ENCODE results near the gene ACE.

Gene ACE

GRCh38 chr17:63514477-63514876 lies 37.6 kb downstream of the ACE start:
- H3K4me3 ChIP-seq (ENCODE audit: low read depth, low read length) = no peak overlapping the region
- no peak for TF ChIP-seq CTCF (IDR thresholded peaks at IDR 0.05; ENCODE audit: control insufficient read depth, extremely low read depth, insufficient read depth)
- no peak for DNase-seq (ENCODE audit: low read depth)

- no peak for TF ChIP-seq CTCF (IDR thresholded peaks at IDR 0.05; ENCODE audit: control insufficient read depth, extremely low read depth, insufficient read depth)
- no peak for DNase-seq (ENCODE audit: low read depth)
- no peak overlapping the region for H3K4me3 ChIP-seq (ENCODE audit: low read depth, low read length)
Measured at GRCh38 chr17:63514974-63515373, 38.1 kb downstream of the ACE start.

- no peak for TF ChIP-seq CTCF (IDR thresholded peaks at IDR 0.05; ENCODE audit: control insufficient read depth, extremely low read depth, insufficient read depth)
- no peak for DNase-seq (ENCODE audit: low read depth)
Measured at GRCh38 chr17:63515426-63515825, 38.6 kb downstream of the ACE start.

GRCh38 chr17:63516910-63517824 lies 40.3 kb downstream of the ACE start:
- TF ChIP-seq CTCF (IDR thresholded peaks at IDR 0.05; ENCODE audit: control insufficient read depth, extremely low read depth, insufficient read depth) = no peak
- H3K4me3 ChIP-seq (ENCODE audit: low read depth, low read length) = no peak overlapping the region
- no peak for DNase-seq (ENCODE audit: low read depth)

More at GRCh38 chr17:63515426-63515825, 38.6 kb downstream of the ACE start:
- no peak overlapping the region for H3K4me3 ChIP-seq (ENCODE audit: low read depth, low read length)

- TF ChIP-seq CTCF (IDR thresholded peaks at IDR 0.05; ENCODE audit: control insufficient read depth, extremely low read depth, insufficient read depth) = no peak
- DNase-seq (ENCODE audit: low read depth) = no peak
- H3K4me3 ChIP-seq (ENCODE audit: low read depth, low read length) = no peak overlapping the region
Measured at GRCh38 chr17:63517825-63518534, 41.1 kb downstream of the ACE start.

- DNase-seq (ENCODE audit: low read depth) = no peak
- TF ChIP-seq CTCF (IDR thresholded peaks at IDR 0.05; ENCODE audit: control insufficient read depth, extremely low read depth, insufficient read depth) = no peak
- H3K4me3 ChIP-seq (ENCODE audit: low read depth, low read length) = no peak overlapping the region
Measured at GRCh38 chr17:63519116-63519881, 42.4 kb downstream of the ACE start.
